ENCODE measurements around the gene KRTCAP2. TPM values are rescaled to one million over a fixed set of nuclear protein-coding genes. Genes with fewer than 3 reads are reported as not detected.

Gene KRTCAP2
- total RNA-seq, 1 donor from 2014 or later = 146 TPM

DNA sequence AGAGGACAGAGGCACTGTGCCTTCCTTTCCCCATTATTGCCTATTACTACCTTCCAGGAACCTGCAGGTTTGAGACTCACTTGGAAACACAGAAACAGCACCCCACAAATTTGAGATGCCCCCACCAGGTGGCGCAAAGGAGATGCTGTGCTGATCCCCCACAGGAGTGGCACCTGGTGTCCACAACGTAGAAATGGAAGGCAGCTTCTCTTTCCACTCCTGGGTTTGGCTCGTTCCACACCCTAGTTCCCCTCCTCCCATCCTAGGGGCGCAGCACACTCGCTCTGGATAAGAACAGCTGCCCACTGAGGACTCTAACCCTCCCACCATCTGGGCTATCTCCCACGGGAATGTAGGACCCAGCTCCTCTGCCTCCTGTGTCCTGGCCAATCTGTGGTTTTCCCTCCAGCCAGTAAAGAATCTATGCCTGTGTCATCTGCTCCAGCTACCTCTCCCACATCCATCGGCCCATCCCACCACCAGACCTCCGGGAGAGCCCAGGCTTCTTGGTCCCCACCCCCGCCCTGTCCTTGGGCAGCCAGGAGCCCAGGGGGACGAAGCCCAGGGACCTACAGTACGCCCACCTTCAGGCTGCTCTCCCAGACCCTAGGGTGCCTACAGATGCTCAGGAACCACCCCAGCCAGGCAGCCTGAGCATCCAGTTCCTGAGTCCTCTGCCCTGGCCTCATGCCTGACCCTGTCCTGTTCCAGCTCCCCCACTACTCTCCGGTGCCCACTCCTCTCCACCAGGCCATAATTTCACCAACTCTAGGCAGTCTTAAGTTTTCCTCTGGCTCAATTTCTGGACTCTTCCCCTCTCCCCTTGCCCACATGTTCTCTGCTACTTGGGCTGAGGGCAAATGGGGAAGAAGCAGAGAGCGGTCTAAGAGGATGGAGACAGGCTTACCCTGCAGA is 34.0 kb upstream of the KRTCAP2 start:
- Histone ChIP-seq H3K4me3 (peak overlapping the region; percentile 77 to 79), H3K27me3 (no peaks in the 10 kb centered on the region), H3K9me3 (no peaks in the 10 kb centered on the region), H3K27ac (peak overlapping the region; percentile 99 to 100), H3K4me1 (peaks cover 7 to 27% of the 10 kb centered on the region in 2 donors), H3K36me3 (peaks cover 5 to 6% of the 10 kb centered on the region in 2 donors)
- TF ChIP-seq, protein P1, sequence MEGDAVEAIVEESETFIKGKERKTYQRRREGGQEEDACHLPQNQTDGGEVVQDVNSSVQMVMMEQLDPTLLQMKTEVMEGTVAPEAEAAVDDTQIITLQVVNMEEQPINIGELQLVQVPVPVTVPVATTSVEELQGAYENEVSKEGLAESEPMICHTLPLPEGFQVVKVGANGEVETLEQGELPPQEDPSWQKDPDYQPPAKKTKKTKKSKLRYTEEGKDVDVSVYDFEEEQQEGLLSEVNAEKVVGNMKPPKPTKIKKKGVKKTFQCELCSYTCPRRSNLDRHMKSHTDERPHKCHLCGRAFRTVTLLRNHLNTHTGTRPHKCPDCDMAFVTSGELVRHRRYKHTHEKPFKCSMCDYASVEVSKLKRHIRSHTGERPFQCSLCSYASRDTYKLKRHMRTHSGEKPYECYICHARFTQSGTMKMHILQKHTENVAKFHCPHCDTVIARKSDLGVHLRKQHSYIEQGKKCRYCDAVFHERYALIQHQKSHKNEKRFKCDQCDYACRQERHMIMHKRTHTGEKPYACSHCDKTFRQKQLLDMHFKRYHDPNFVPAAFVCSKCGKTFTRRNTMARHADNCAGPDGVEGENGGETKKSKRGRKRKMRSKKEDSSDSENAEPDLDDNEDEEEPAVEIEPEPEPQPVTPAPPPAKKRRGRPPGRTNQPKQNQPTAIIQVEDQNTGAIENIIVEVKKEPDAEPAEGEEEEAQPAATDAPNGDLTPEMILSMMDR (IDR thresholded peaks at IDR 0.05) = peak; percentile 69 to 87 (median 85)
- intact Hi-C loops (cut with DNase I) = loop anchor here (1.0 kb wide), 1 partner anchor 37 kb away; no protein-coding TSS in a partner anchor
- peak; percentile 30 to 94 for DNase-seq (ENCODE audit: low spot score in 2 of 2)

DNA sequence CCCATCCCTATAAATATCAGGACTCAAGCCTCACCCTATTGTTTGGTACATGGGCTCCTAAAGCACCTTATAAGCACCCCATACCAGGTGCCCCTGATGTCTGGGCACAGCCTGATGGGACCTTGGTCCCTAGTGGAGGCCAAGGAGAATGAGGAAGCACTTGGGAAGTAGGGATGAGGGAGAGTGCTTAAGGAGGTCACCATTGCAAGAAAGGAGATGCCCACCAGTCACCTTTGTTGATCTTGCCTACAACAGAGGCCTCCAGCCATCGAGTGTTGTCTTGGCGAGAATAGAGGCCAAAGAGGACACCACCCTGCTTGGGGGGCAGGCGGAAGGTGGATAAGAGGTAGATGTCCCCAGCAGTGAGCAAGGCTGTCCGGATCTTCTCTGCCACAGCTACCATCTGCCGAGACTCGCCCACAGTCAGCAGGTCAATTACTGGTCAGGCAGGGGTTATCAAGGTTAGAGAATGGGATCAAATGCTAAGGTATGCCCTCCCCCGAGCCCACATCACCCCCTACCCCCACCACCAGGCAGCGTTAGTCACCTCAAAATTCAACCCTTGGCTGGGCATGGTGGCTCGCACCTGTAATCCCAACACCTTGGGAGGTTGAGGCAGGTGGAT is 33.0 kb upstream of the KRTCAP2 start:
- peak overlapping the region; percentile 6 to 100 for H3K27ac ChIP-seq
- no peaks in the 10 kb centered on the region for H3K9me3 ChIP-seq
- TF ChIP-seq, protein P1 (IDR thresholded peaks at IDR 0.05) = no peak
- no peaks in the 10 kb centered on the region for H3K27me3 ChIP-seq
- H3K4me3 ChIP-seq = peak overlapping the region in 1 of 2 donors; percentile 77
- H3K4me1 ChIP-seq = peaks cover 7 to 27% of the 10 kb centered on the region in 2 donors
- peaks cover 8 to 12% of the 10 kb centered on the region in 2 donors for H3K36me3 ChIP-seq
- intact Hi-C loops (cut with DNase I) = no loop called here
- peak in 1 of 2 donors; percentile 7 for DNase-seq (ENCODE audit: low spot score in 2 of 2)

DNA sequence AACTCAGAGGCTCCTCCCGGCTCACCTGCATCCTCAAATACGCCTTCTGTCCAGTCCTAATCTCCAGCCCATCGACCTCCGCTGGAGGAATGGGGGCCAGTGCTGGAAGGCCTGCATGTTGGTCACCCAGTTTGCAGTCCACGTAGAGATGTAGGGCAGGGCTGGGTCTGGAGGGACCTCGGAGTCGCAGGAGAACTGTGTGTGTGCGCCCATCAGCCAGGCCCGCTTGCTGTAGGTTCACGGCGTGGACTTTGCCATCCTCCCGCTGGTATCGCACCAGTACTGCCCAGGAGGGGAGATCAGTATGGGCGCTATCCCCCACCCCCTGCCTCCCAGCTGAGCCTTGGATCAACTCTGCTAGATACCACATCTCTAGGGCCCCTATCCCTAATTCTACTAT is 31.9 kb upstream of the KRTCAP2 start:
- Histone ChIP-seq H3K27ac (no peak overlapping the region), H3K27me3 (no peaks in the 10 kb centered on the region), H3K9me3 (no peaks in the 10 kb centered on the region), H3K36me3 (peaks cover 11 to 21% of the 10 kb centered on the region in 2 donors), H3K4me3 (no peak overlapping the region), H3K4me1 (peaks cover 7 to 22% of the 10 kb centered on the region in 2 donors)
- TF ChIP-seq, protein P1 (IDR thresholded peaks at IDR 0.05) = no peak
- DNase-seq (ENCODE audit: low spot score in 2 of 2) = no peak
- intact Hi-C loops (cut with DNase I) = no loop called here

DNA sequence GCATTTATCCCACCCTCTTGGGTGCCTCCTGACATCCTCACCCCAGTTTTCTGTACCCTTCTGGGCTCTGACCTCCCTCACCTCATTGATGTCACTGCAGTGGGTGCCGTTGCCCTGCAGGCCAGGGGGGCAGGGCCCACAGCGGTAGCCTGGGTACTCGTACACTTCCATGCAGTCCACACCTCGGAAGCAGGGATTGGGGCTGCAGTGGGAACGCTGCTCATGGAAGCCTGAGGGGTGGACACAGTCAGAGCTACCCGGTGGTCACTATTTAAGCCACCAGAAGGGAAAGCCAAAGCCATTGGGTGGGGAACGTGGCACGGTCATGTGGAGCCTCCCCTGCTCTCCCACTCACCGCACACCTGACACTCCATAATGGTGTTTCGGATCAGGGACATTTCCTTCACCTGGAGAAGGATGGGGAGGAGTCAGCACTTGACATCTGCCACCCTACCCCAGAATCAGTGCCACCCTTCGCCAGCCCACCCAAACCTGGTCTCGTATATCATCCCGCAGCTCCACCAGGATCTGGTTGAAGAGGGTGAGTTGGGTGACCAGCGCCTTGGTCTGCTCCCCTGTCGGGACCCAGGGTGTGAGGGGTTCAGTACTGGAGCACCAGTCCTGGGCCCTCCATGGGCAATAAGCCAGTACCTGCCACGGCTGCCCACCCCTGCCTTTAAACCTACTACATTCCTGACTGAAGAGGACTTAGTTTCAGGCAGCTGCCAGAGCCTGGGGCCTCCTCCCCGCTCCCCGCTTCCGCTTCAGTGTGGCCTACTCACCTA is 29.8 kb upstream of the KRTCAP2 start:
- TF ChIP-seq, protein P1 (IDR thresholded peaks at IDR 0.05) = no peak
- Histone ChIP-seq H3K27me3 (no peaks in the 10 kb centered on the region), H3K9me3 (no peaks in the 10 kb centered on the region), H3K4me1 (peaks cover 0 to 15% of the 10 kb centered on the region in 2 donors), H3K27ac (no peak overlapping the region), H3K36me3 (peaks cover 11 to 32% of the 10 kb centered on the region in 2 donors), H3K4me3 (no peak overlapping the region)
- no peak for DNase-seq (ENCODE audit: low spot score in 2 of 2)
- intact Hi-C loops (cut with DNase I) = no loop called here

DNA sequence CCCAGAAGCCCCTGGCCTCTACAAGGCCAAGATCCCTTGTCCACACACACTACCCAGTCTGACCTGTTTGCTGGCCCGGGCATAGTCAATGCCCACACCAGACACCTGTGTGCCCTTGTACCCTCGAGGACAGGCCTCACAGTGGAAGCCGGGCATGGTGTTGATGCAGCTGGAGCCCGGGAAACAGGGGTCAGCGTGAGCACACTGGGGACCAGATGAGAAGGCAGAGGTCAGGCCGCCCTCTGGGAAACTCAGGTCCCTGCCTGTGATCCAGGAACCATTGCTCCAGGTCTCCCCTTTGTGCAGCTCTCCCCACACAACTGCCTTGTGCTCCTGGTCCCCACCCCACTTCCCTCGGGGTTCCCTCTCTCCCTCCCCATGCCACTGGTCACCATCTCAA is 29.1 kb upstream of the KRTCAP2 start:
- H3K36me3 ChIP-seq = peaks cover 11 to 39% of the 10 kb centered on the region in 2 donors
- no peak overlapping the region for H3K27ac ChIP-seq
- no peaks in the 10 kb centered on the region for H3K27me3 ChIP-seq
- peaks cover 0 to 12% of the 10 kb centered on the region in 2 donors for H3K4me1 ChIP-seq
- DNase-seq (ENCODE audit: low spot score in 2 of 2) = no peak
- TF ChIP-seq, protein P1 (IDR thresholded peaks at IDR 0.05) = no peak
- intact Hi-C loops (cut with DNase I) = no loop called here
- no peaks in the 10 kb centered on the region for H3K9me3 ChIP-seq
- H3K4me3 ChIP-seq = no peak overlapping the region
